GM12874 (cell line): ENCODE results near the gene LRPAP1.

ENCODE experiments used
- TF ChIP-seq, protein P1 (sequence below): IDR thresholded peaks from 2 replicates; pipeline ENCODE4 v1.5.1; 2011; ENCODE audit warnings: low read depth, mild to moderate bottlenecking, control low read depth, low read length, moderate library complexity; ENCODE audit not compliant: insufficient read depth

Gene LRPAP1

DNA sequence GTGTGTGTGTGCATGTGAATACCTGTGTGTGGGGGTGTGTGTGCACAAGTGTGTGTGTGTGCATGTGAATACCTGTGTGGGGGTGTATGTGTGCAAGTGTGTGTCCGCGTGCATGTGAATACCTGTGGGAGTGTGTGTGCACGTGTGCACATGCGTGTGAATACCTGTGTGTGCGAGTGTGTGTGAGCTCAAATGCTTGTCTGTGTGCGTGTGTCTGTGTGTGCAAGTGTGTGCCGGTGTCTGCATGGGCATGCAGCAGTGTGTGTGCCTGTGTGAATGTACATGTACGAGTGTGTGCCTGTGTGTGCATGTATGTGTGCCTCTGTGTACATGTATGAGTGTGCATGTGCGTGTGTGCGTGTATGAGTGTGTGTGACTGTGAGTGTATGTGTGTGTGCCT, 64.1 kb downstream of the LRPAP1 start:
- TF ChIP-seq, protein P1, sequence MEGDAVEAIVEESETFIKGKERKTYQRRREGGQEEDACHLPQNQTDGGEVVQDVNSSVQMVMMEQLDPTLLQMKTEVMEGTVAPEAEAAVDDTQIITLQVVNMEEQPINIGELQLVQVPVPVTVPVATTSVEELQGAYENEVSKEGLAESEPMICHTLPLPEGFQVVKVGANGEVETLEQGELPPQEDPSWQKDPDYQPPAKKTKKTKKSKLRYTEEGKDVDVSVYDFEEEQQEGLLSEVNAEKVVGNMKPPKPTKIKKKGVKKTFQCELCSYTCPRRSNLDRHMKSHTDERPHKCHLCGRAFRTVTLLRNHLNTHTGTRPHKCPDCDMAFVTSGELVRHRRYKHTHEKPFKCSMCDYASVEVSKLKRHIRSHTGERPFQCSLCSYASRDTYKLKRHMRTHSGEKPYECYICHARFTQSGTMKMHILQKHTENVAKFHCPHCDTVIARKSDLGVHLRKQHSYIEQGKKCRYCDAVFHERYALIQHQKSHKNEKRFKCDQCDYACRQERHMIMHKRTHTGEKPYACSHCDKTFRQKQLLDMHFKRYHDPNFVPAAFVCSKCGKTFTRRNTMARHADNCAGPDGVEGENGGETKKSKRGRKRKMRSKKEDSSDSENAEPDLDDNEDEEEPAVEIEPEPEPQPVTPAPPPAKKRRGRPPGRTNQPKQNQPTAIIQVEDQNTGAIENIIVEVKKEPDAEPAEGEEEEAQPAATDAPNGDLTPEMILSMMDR, result no peak

DNA sequence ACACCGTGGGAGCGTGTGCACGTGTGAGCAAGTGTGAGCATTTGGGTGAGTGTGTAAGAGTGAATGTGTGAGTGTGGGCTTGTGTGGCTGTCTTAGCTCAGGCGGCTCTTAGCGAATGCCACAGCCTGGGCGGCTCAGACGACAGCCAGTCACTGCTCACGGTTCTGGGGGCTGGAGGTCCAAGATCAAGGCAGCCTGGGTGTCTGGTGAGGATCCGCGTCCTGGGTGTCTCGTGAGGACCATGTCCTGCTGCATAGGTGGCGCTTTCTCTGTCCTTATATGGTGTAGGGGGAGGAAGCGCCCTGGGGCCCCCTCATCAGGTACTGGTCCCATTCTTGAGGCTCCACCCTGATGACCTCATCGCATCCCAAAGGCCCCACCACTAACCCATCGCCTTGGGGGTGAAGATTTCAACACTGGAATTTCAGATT, 64.6 kb downstream of the LRPAP1 start:
- TF ChIP-seq, protein P1, result no peak

DNA sequence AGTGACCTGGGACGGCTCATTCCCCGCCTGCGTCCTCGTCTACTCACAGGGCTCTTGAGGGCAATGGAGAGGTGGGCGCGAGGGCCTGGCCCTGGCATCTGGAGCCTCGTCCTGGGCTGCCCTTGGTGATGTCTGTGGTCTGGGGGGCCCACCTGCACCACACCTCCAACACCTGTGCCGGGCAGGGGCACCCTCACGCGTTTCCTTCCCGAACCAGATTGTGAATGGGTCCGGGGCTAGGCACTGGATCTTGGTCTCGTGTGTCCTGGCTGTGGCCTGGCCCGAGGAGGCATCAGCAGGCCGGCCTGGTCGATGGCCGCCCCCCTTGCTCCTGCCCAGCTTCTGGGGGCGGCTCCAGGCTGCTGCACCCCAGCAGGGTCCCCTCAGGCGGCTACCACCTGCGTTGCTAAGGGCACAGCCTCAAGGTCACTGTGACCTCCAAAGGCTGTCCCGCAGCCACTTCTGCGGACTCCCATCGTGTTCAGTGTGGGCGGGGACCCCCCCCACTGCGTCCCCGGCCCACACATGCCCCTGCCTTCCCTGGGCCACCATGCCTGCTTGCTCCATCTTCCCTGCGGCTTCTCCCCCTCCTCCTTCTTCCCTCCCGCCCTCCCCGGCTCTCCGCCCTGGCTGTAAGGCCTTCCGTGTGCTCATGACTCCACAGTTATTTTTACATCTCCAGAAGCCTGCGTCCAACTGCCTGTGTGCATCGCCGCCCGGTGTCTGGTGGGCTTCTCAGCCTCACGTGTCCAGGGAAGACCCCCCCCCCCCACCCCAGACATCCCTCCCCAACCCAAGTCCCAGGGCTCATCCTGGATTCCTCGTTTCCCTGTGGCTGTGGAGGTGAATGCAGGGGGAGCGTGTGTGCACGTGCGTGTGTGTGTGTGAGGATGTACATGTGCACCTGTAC, 65.3 kb downstream of the LRPAP1 start:
- TF ChIP-seq, protein P1, result no peak

DNA sequence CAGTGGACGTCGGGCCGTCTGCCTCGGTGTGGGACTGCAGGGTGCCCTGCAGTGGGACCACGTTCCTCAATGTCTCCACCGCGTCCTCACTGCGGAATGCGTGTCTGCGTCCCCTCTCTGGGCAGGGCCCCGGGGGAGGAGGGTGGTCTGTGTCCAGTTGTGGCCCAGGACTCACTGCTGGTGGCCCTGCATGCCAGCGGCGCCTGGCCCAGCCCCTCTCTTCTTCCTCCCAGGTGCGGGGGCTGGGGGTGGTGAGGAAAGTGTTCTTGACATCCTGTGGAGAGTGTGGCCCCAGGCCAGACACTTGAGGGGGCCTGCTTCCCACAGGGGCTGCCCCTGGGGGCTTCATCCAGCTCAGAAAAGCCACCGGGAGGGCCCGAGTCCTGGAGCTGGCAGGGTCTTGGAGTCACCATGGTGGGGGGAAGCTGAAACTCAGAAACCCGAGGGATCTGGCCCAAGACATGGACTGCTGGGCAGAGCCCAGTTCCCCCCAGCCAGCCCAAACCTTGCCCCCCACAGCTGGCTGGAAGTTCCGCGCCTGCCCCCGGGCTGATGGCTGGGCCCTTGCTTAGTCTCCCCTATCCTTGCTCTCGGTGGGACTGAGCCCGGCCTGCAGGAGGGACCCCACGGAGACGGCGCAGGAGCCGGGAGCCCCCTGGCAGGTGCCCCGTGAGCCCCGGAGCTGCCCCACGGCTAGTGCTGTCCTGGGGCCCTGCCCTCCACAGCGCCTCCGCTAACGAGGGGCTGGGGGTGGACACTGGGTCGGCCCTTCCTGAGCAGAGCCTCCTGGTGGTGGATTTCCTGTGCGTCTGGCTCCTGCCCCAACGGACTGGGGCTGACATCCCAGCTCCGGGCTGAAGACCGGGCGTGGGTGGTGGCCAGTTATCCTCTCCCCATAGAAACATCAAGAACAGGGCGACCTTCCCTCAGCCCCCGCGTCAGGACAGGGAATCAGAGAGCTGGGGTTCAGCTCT, 66.2 kb downstream of the LRPAP1 start:
- TF ChIP-seq, protein P1, result no peak

DNA sequence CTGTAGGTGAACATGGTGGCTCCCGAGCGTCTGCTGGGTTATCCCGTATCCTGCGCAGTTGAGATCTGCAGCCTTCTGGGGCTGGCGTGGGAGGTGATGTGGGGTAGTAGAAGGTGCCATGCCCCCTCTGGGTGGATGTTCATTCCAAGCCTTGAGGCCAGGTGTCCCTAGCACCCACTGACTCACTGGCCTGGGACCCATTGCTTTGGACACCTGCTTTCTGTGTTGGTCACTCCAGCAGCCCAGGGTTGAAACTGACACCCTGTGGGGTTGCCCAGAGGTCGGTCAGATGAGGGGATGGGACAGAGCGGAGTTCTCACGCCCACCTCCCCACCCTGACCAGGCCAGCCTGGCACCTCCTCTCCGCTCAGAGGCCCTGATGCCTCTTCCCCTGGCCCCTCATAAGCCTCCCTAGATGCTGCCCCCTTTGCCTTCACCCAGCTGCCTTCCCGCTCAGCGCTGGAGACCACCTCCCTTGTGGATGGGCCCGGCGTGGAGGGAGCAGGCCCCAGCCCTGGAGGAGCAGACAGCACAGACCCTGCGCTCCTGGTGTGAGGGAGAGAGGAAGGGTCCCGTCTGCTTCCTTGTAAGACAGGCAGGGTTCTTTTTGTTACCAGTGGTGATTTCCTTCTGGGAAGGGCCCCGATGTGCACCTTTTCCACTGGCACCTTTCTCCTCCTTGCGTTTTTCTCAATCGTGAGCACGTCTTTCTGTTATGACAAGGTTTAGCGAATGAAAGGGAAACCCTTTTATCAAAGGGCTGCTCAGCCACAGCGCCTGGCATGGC, 67.1 kb downstream of the LRPAP1 start:
- TF ChIP-seq, protein P1, result no peak

DNA sequence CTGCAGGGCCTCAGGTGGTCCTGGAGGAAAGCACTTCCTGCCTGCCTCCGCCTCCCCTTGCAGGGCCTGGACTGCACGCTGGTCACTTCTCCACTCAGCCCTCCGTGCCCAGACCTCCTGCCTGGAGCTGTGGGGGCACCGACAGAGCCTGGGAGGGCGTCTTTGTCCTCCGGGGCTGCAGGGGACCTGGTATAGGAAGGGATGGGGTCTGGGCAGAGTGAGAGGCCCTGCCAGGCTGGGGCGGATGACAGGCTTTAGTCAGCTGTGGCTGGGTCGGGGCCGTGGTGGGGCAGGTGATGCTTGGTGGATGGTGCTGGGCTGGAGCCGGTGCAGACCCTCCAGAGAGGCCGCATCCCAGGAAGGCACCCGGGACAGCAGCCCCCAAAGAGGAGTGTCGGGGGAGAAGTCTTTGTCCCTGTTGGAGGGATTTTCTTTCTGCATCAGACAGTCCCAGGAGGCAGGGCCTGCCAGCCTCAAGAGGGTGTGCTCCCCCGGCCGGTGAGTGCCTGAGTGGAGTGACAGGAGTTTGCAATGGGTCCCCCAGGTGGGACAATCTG, 67.8 kb downstream of the LRPAP1 start:
- TF ChIP-seq, protein P1, result no peak
